ENCODE measurements around the gene PROCR. TPM values are rescaled to one million over a fixed set of nuclear protein-coding genes. Genes with fewer than 3 reads are reported as not detected.
A peak's percentile ranks its signal among the peaks of the same experiment; 100 is the strongest.

PROCR gene
- total and polyA plus RNA-seq, 9 of the 15 experiments (the other 6 are each of a cell fraction or from before 2014, with no cell fraction given), result 1.6 to 7.1 (median 4.0) TPM

- no peak for TF ChIP-seq POU5F1 (IDR thresholded peaks at IDR 0.05; ENCODE audit: borderline replicate concordance, low read depth, low read length, partially characterized antibody)
- TF ChIP-seq MAFG (tag; conservative IDR thresholded peaks at IDR 0.05), result peak; percentile 22; the same call in 1 of the 2 replicates
- TF ChIP-seq KDM1A (IDR thresholded peaks at IDR 0.05), result no peak
- TF ChIP-seq MIER1 (IDR thresholded peaks at IDR 0.05; ENCODE audit: low read depth), result no peak
- no peak for TF ChIP-seq ZNF511 (CRISPR knock-in tag; IDR thresholded peaks at IDR 0.05)
- TF ChIP-seq RAD21 (CRISPR knock-in tag; conservative IDR thresholded peaks at IDR 0.05 in 1 of 2, IDR thresholded peaks at IDR 0.05 in 1 of 2), result no peak
- TF ChIP-seq ZZZ3 (IDR thresholded peaks at IDR 0.05), result no peak
- no peak for TF ChIP-seq ZKSCAN1 (IDR thresholded peaks at IDR 0.05; ENCODE audit: low read depth, low read length)
- TF ChIP-seq C11orf30 (IDR thresholded peaks at IDR 0.05; ENCODE audit: low read depth), result peak; percentile 18; the same call in 1 of the 2 replicates
- TF ChIP-seq ZNF316 (IDR thresholded peaks at IDR 0.05), result peak; percentile 40; the same call in 1 of the 2 replicates
- TF ChIP-seq GATAD2A (IDR thresholded peaks at IDR 0.05), result no peak
- TF ChIP-seq L3MBTL2 (IDR thresholded peaks at IDR 0.05), result no peak
- intact Hi-C loops (cut with micrococcal nuclease), result no loop called here
- FAIRE-seq (no peak), DNase-seq (ENCODE audit: extremely low read depth in 1 of 4, low spot score in 3 of 4) (no peak), ATAC-seq (no peak)
- Histone ChIP-seq H3K4me2 (ENCODE audit: insufficient read depth, low read length) (no peak overlapping the region), H3K36me3 (ENCODE audit: control insufficient read depth, insufficient read depth, low read length) (no peaks in the 10 kb centered on the region), H3K27ac (ENCODE audit: extremely low read depth, low read depth, low read length) (no peak overlapping the region), H2AFZ (ENCODE audit: low read depth, low read length) (no peak overlapping the region), H4K20me1 (replicated peaks; ENCODE audit: control insufficient read depth, insufficient read depth, low read length) (no peaks in the 10 kb centered on the region), H3K9ac (ENCODE audit: insufficient read depth in 1 of 2, low read depth in 2 of 2, low read length in 2 of 2) (no peak overlapping the region), H3K9me3 (replicated peaks; ENCODE audit: control insufficient read depth, insufficient read depth, low read depth, low read length) (peaks cover 17% of the 10 kb centered on the region), H3K4me1 (replicated peaks in 1 of 2; ENCODE audit: control insufficient read depth in 2 of 2, insufficient read depth in 2 of 2, low read length in 2 of 2) (no peaks in the 10 kb centered on the region), H3K9me1 (ENCODE audit: control insufficient read depth, insufficient read depth, low read length) (no peaks in the 10 kb centered on the region), H3K4me3 (no peak overlapping the region), H3K79me2 (ENCODE audit: control insufficient read depth, insufficient read depth, low read length) (no peaks in the 10 kb centered on the region), H3K27me3 (ENCODE audit: control insufficient read depth in 2 of 2, insufficient read depth in 2 of 2, low read length in 2 of 2) (no peaks in the 10 kb centered on the region)
- in situ Hi-C loops (cut with MboI), result no loop called here
- ChIA-PET CTCF (ENCODE audit: low intra/inter-chr PET ratio) (interaction anchor here (0.7 kb wide), 1 partner anchor 196 kb away, joined by 3 read pairs; no protein-coding TSS in a partner anchor), POLR2A (no interaction called here)
- no TSS peak for BruUV-seq (replicated peaks)
Observed at GRCh38 chr20:35199740-35200139, 27.9 kb downstream of the PROCR start.
